CD14-positive monocyte (primary cell): ENCODE results near the gene FKBP10. TPM values are rescaled to one million over a fixed set of nuclear protein-coding genes. Genes with fewer than 3 reads are reported as not detected.
A peak's percentile ranks its signal among the peaks of the same experiment; 100 is the strongest.

Source experiments
- DNase-seq, 3 donors: peaks; one replicate each; pipeline ENCODE4 v3.0.0-alpha.2; 2011 to 2022
- H2AFZ ChIP-seq: 2 replicates; pipeline ENCODE4 v1.6.0; 2012; ENCODE audit warnings: mild to moderate bottlenecking, low read depth, low read length, inconsistent platforms; ENCODE audit not compliant: insufficient read depth, poor library complexity, severe bottlenecking
- H3K27ac ChIP-seq, 2 donors: 1 replicate in 1 of 2; 2 replicates in 1 of 2; pipeline ENCODE4 v1.5.1; 2012 to 2013; ENCODE audit warnings: low read length in 2 of 2, control low read depth in 1 of 2, inconsistent platforms in 1 of 2, low read depth in 1 of 2, mild to moderate bottlenecking in 1 of 2
- H3K27me3 ChIP-seq, 2 donors: one replicate each; pipeline versions ENCODE4 v1.6.0 to v1.6.1; 2011 to 2013; ENCODE audit warnings: low read length in 2 of 2; ENCODE audit not compliant: control insufficient read depth in 2 of 2, insufficient read depth in 2 of 2
- H3K36me3 ChIP-seq, 2 donors: replicated peaks in 1 of 2; 1 replicate in 1 of 2; 2 replicates in 1 of 2; pipeline versions ENCODE4 v1.5.1 to v1.6.1; 2012 to 2013; ENCODE audit warnings: low read length in 2 of 2, control low read depth in 1 of 2, inconsistent platforms in 1 of 2, mild to moderate bottlenecking in 1 of 2; ENCODE audit not compliant: insufficient read depth in 2 of 2, control insufficient read depth in 1 of 2
- H3K4me1 ChIP-seq, 2 donors: 1 replicate in 1 of 2; 2 replicates in 1 of 2; pipeline versions ENCODE4 v1.5.1 to v1.6.1; 2012 to 2013; ENCODE audit warnings: low read length in 2 of 2, control low read depth in 1 of 2, inconsistent platforms in 1 of 2, mild to moderate bottlenecking in 1 of 2, moderate library complexity in 1 of 2; ENCODE audit not compliant: insufficient read depth in 2 of 2, control insufficient read depth in 1 of 2
- H3K4me2 ChIP-seq: replicated peaks from 2 replicates; pipeline ENCODE3; 2012; ENCODE audit warnings: low read length, moderate library complexity, mild to moderate bottlenecking; ENCODE audit not compliant: poor library complexity, severe bottlenecking; ENCODE audit errors: extremely low read depth
- H3K4me3 ChIP-seq, 3 experiments: fragments of 200-600 bp in 1 of 3; sonication (generic) in 1 of 3; replicated peaks in 1 of 3; 1 replicate in 2 of 3; 2 replicates in 1 of 3; pipeline ENCODE4 v1.5.1; 2011 to 2013; ENCODE audit warnings: low read length in 3 of 3, mild to moderate bottlenecking in 3 of 3, control low read depth in 2 of 3, low read depth in 2 of 3, inconsistent platforms in 1 of 3, moderate library complexity in 1 of 3
- H3K79me2 ChIP-seq: 2 replicates; pipeline ENCODE4 v1.6.0; 2012; ENCODE audit warnings: mild to moderate bottlenecking, control low read depth, inconsistent platforms, low read length, moderate library complexity; ENCODE audit not compliant: insufficient read depth
- H3K9ac ChIP-seq: 2 replicates; pipeline ENCODE4 v1.6.0; 2017; ENCODE audit warnings: low read length, mild to moderate bottlenecking; ENCODE audit not compliant: insufficient read depth, poor library complexity, severe bottlenecking
- H3K9me3 ChIP-seq, 2 donors: replicated peaks in 1 of 2; 1 replicate in 1 of 2; 2 replicates in 1 of 2; pipeline versions ENCODE4 v1.5.1 to v1.6.1; 2012 to 2013; ENCODE audit warnings: low read length in 2 of 2, control low read depth in 1 of 2; ENCODE audit not compliant: control insufficient read depth in 1 of 2, insufficient read depth in 1 of 2
- H4K20me1 ChIP-seq: 2 replicates; pipeline ENCODE4 v1.6.0; 2012; ENCODE audit warnings: mild to moderate bottlenecking, low read length, control low read depth, moderate library complexity; ENCODE audit not compliant: insufficient read depth
- H3K27ac Mint-ChIP-seq, 7 donors: one replicate each; pipeline ENCODE4 v1.8.0; 2020; ENCODE audit warnings: mild to moderate bottlenecking in 7 of 7, mixed read lengths in 7 of 7, moderate library complexity in 6 of 7, inconsistent platforms in 2 of 7
- H3K27me3 Mint-ChIP-seq, 3 donors: one replicate each; pipeline ENCODE4 v1.8.0; 2021 to 2022; ENCODE audit warnings: low read depth in 3 of 3, mild to moderate bottlenecking in 3 of 3, mixed read lengths in 3 of 3, moderate library complexity in 3 of 3, inconsistent platforms in 1 of 3
- H3K36me3 Mint-ChIP-seq, 2 donors: one replicate each; pipeline ENCODE4 v1.8.0; 2020; ENCODE audit warnings: mixed read lengths in 2 of 2, inconsistent platforms in 1 of 2, mild to moderate bottlenecking in 1 of 2
- H3K4me1 Mint-ChIP-seq: one replicate; pipeline ENCODE4 v1.8.0; 2020; ENCODE audit warnings: mild to moderate bottlenecking, mixed read lengths
- H3K4me3 Mint-ChIP-seq, 2 donors: one replicate each; pipeline ENCODE4 v1.8.0; 2020; ENCODE audit warnings: mild to moderate bottlenecking in 2 of 2, mixed read lengths in 2 of 2, moderate library complexity in 1 of 2
- H3K9me3 Mint-ChIP-seq, 7 donors: one replicate each; pipeline ENCODE4 v1.8.0; 2020 to 2022; ENCODE audit warnings: mixed read lengths in 7 of 7, mild to moderate bottlenecking in 6 of 7, moderate library complexity in 6 of 7, inconsistent platforms in 2 of 7
- CTCF ChIP-seq: fragments of 200-600 bp; IDR thresholded peaks from one replicate; pipeline ENCODE4 v1.8.0; 2022; ENCODE audit warnings: antibody characterized with exemption, mild to moderate bottlenecking
- WGBS: methylation state at CpG from one replicate; pipeline ENCODE4 v1.1.5; 2013; ENCODE audit warnings: missing lambda C conversion rate; ENCODE audit not compliant: insufficient coverage; 5-methylcytosine and 5-hydroxymethylcytosine counted together
- intact Hi-C, 2 donors: fragments of 100-400 bp; cut with micrococcal nuclease; formaldehyde crosslinking; loops; one replicate each; pipeline versions ENCODE4 v1.15.0 to v1.15.1; 2023
- polyA plus RNA-seq, 3 donors: library from polyadenylated mRNA; depleted of rRNA in 1 of 3; unstranded in 2 of 3; stranded (reverse) in 1 of 3; fragments of 300-500 nt in 2 of 3; fragments of >200 nt in 1 of 3; fragmentation: Illumina TruSeq in 2 of 3; gene quantifications; 1 replicate in 2 of 3; 2 replicates in 1 of 3; pipeline ENCODE4 v1.2.3, GENCODE V29; 2012 to 2021

The FKBP10 gene
- polyA plus RNA-seq, 3 donors, result not detected

- 92% methylated on average over 2 of the region's 9 CpGs for WGBS
- Histone ChIP-seq H3K4me3 (no peak overlapping the region), H3K9me3 (no peaks in the 10 kb centered on the region), H3K9ac (no peak overlapping the region), H3K4me2 (no peak overlapping the region), H4K20me1 (no peaks in the 10 kb centered on the region), H3K36me3 (no peaks in the 10 kb centered on the region), H3K4me1 (peaks cover 16 to 24% of the 10 kb centered on the region in 2 donors), H3K27me3 (peaks cover 9 to 45% of the 10 kb centered on the region in 2 donors), H3K27ac (no peak overlapping the region), H3K79me2 (no peaks in the 10 kb centered on the region), H2AFZ (no peak overlapping the region)
- no peak overlapping the region for H3K4me3 Mint-ChIP-seq
- H3K4me1 Mint-ChIP-seq, result peaks cover 14% of the 10 kb centered on the region
- peaks cover 4 to 5% of the 10 kb centered on the region in 2 donors for H3K36me3 Mint-ChIP-seq
- no peak for DNase-seq
- peaks cover 28 to 52% (median 40%) of the 10 kb centered on the region in 3 donors for H3K27me3 Mint-ChIP-seq
- peak overlapping the region in 1 of 7 donors; percentile 60 for H3K27ac Mint-ChIP-seq
- peaks cover 0 to 8% (median 2%) of the 10 kb centered on the region in 7 donors for H3K9me3 Mint-ChIP-seq
- intact Hi-C loops, result no loop called here
- TF ChIP-seq CTCF, result no peak
These were observed 908 bp downstream of the FKBP10 start for GRCh38 chr17:41813699-41814124.

GRCh38 chr17:41814195-41814594 is 1.4 kb downstream of the FKBP10 start:
- Mint-ChIP-seq H3K9me3 (peaks cover 0 to 8% (median 2%) of the 10 kb centered on the region in 7 donors), H3K27me3 (peaks cover 28 to 50% (median 40%) of the 10 kb centered on the region in 3 donors), H3K4me1 (peaks cover 14% of the 10 kb centered on the region), H3K4me3 (no peak overlapping the region), H3K27ac (no peak overlapping the region), H3K36me3 (peaks cover 4 to 5% of the 10 kb centered on the region in 2 donors)
- Histone ChIP-seq H3K4me3 (no peak overlapping the region), H3K79me2 (no peaks in the 10 kb centered on the region), H3K36me3 (no peaks in the 10 kb centered on the region), H3K4me1 (peaks cover 16 to 24% of the 10 kb centered on the region in 2 donors), H2AFZ (no peak overlapping the region), H3K27me3 (peaks cover 9 to 44% of the 10 kb centered on the region in 2 donors), H3K27ac (no peak overlapping the region), H4K20me1 (no peaks in the 10 kb centered on the region), H3K9me3 (no peaks in the 10 kb centered on the region), H3K9ac (no peak overlapping the region), H3K4me2 (no peak overlapping the region)
- WGBS, result no CpG with 5 or more reads among the region's 1 CpG
- no peak for DNase-seq
- intact Hi-C loops, result no loop called here
- no peak for TF ChIP-seq CTCF
